ENCODE results near the gene SLC35B1. TPM values are rescaled to one million over a fixed set of nuclear protein-coding genes. Genes with fewer than 3 reads are reported as not detected.

The SLC35B1 gene
- total RNA-seq, 6 experiments from 2014 or later, result 31.7 to 80.0 (median 56.9) TPM

- peak overlapping the region; percentile 33 to 81 (median 59) for H3K27ac ChIP-seq
- H3K4me1 ChIP-seq, result peaks cover 0 to 7% (median 0%) of the 10 kb centered on the region in 4 donors
- 33% methylated on average over 9 of the region's 10 CpGs for WGBS (ENCODE audit: insufficient coverage, low coverage, low lambda C conversion rate, missing lambda C conversion rate)
- peak; percentile 63 to 78 (median 76) for ATAC-seq
- H3K36me3 ChIP-seq, result no peaks in the 10 kb centered on the region
- H3K4me3 ChIP-seq, result no peak overlapping the region
- TF ChIP-seq CTCF (IDR thresholded peaks at IDR 0.05) (no peak), POLR2A (IDR thresholded peaks at IDR 0.05) (no peak)
- intact Hi-C loops (cut with DNase I), result no loop called here
- no peaks in the 10 kb centered on the region for H3K9me3 ChIP-seq
- peaks cover 0 to 3% of the 10 kb centered on the region in 2 donors for H3K27me3 ChIP-seq
- DNase-seq, result no peak
These were observed 19.8 kb downstream of the SLC35B1 start for GRCh38 chr17:49687878-49688491.

- H3K9me3 ChIP-seq, result no peaks in the 10 kb centered on the region
- TF ChIP-seq CTCF (IDR thresholded peaks at IDR 0.05), result no peak
- no peak for TF ChIP-seq POLR2A (IDR thresholded peaks at IDR 0.05)
- no peaks in the 10 kb centered on the region for H3K27me3 ChIP-seq
- peaks cover 0 to 8% (median 1%) of the 10 kb centered on the region in 4 donors for H3K4me1 ChIP-seq
- no peaks in the 10 kb centered on the region for H3K36me3 ChIP-seq
- DNase-seq (no peak), ATAC-seq (no peak)
- no peak overlapping the region for H3K4me3 ChIP-seq
- 50% methylated on average over 9 of the region's 9 CpGs for WGBS (ENCODE audit: insufficient coverage, low coverage, low lambda C conversion rate, missing lambda C conversion rate)
- H3K27ac ChIP-seq, result no peak overlapping the region
- intact Hi-C loops (cut with DNase I), result no loop called here
These were observed 26.4 kb downstream of the SLC35B1 start for GRCh38 chr17:49681106-49681979.

DNA sequence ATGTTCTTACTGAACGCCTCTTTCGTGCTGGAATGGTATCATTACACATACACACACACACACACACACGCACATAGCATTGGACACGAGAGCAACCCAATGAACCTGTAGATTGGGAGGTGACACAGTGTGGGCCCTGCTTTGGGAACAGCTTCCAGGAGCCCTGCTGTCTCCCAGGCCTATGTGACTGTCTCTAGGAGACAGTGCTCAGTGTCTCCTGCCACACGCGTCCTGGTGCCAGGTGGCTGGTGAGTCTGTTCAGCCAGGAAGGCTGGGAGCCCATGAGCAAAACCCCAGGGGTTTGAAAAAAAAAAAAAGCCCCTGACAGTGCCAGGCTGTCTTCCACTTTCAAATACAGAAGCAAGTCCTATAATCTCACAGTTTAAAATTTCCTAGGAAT lies 27.4 kb downstream of the SLC35B1 start:
- Histone ChIP-seq H3K36me3 (no peaks in the 10 kb centered on the region), H3K27me3 (no peaks in the 10 kb centered on the region), H3K27ac (no peak overlapping the region), H3K4me1 (peaks cover 0 to 19% (median 6%) of the 10 kb centered on the region in 4 donors), H3K9me3 (no peaks in the 10 kb centered on the region), H3K4me3 (no peak overlapping the region)
- no peak for TF ChIP-seq POLR2A (IDR thresholded peaks at IDR 0.05)
- TF ChIP-seq CTCF (IDR thresholded peaks at IDR 0.05), result no peak
- DNase-seq, result no peak
- 80% methylated on average over 1 of the region's 6 CpGs for WGBS (ENCODE audit: insufficient coverage, low coverage, low lambda C conversion rate, missing lambda C conversion rate)
- no peak for ATAC-seq
- intact Hi-C loops (cut with DNase I), result no loop called here

DNA sequence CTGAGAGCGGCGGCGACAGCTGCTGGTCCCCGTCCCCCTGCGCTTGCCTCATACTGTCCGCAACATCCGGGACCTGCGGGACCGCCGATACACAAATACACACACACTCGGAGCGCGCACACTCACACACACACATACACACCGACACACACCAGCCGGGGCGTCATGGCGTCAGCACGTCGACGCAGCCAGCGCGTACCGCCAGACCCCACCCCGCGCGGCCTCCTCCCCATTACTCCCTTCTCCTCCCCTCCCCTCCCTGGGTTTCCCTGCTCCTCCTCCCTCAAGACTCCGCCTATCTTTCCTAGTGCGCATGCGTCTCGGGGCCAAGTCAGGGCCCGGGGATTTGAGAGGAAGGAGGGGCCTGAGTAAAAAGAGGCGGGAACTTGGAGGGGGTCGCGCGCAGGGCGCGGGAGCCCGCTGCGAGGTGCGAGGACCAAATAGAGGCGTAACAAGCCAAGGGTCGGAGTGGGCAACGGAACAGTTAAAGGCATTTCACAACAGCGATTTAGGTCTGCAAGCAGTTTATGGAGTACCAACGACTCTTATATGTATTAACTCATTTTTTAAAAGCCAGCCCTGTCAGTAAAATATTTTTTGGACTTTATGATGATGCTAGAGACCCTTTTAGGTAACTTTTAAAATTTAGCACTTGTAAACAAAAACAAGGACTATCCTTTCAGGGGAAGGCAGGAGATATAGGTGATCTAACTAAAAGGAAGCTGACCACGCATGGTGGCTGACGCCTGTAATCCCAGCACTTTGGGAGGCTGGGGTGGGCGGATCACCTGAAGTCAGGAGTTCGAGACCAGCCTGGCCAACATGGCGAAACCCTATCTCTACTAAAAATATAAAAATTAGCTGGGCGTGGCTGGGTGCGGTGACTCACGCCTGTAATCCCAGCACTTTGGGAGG lies 29.6 kb downstream of the SLC35B1 start, which contains the start of gene SPOP:
TSS of gene SPOP (minus strand) at position 165 of the 915 bp plus-strand sequence. CDS start 55,287 bp downstream, outside the sequence.
- WGBS (ENCODE audit: insufficient coverage, low coverage, low lambda C conversion rate, missing lambda C conversion rate), result 15% methylated on average over 50 of the region's 53 CpGs
- DNase-seq (peak; percentile 99 to 100 (median 100)), ATAC-seq (peak; percentile 98 to 99 (median 98))
- TF ChIP-seq POLR2A (IDR thresholded peaks at IDR 0.05) (peak; percentile 32), CTCF (IDR thresholded peaks at IDR 0.05) (no peak)
- H3K9me3 ChIP-seq, result no peaks in the 10 kb centered on the region
- no peaks in the 10 kb centered on the region for H3K27me3 ChIP-seq
- H3K4me3 ChIP-seq, result peak within 1 kb of the TSS; percentile 66 to 72 (median 68)
- intact Hi-C loops (cut with DNase I), result no loop called here
- H3K36me3 ChIP-seq, result no peaks in the 10 kb centered on the region
- H3K4me1 ChIP-seq, result peaks cover 0 to 32% (median 9%) of the 10 kb centered on the region in 4 donors
- peak within 1 kb of the TSS; percentile 91 to 95 (median 94) for H3K27ac ChIP-seq

Data from right lobe of liver (tissue), 6 donors.